ENCODE data around the gene IAPP.

DNA sequence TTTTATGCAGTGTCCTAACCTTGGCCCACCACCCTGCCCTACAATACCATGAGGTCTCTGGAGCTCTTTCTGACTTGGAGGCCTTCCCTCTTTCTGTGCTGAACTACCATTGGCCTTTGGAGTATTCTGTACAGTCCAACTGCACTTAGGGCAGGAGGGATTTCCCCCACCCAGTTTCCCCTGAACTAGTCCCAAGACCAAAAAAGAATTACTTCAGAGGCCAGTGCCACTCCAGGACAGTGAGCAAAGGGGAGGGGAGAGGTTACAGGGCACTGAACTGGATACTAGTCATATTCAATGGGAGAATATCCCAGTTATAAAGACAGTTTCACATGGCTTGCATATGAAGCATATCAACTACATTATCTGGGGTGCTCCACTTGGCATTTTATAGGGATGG lies 44.1 kb upstream of the IAPP start:
- TF ChIP-seq, protein P1, sequence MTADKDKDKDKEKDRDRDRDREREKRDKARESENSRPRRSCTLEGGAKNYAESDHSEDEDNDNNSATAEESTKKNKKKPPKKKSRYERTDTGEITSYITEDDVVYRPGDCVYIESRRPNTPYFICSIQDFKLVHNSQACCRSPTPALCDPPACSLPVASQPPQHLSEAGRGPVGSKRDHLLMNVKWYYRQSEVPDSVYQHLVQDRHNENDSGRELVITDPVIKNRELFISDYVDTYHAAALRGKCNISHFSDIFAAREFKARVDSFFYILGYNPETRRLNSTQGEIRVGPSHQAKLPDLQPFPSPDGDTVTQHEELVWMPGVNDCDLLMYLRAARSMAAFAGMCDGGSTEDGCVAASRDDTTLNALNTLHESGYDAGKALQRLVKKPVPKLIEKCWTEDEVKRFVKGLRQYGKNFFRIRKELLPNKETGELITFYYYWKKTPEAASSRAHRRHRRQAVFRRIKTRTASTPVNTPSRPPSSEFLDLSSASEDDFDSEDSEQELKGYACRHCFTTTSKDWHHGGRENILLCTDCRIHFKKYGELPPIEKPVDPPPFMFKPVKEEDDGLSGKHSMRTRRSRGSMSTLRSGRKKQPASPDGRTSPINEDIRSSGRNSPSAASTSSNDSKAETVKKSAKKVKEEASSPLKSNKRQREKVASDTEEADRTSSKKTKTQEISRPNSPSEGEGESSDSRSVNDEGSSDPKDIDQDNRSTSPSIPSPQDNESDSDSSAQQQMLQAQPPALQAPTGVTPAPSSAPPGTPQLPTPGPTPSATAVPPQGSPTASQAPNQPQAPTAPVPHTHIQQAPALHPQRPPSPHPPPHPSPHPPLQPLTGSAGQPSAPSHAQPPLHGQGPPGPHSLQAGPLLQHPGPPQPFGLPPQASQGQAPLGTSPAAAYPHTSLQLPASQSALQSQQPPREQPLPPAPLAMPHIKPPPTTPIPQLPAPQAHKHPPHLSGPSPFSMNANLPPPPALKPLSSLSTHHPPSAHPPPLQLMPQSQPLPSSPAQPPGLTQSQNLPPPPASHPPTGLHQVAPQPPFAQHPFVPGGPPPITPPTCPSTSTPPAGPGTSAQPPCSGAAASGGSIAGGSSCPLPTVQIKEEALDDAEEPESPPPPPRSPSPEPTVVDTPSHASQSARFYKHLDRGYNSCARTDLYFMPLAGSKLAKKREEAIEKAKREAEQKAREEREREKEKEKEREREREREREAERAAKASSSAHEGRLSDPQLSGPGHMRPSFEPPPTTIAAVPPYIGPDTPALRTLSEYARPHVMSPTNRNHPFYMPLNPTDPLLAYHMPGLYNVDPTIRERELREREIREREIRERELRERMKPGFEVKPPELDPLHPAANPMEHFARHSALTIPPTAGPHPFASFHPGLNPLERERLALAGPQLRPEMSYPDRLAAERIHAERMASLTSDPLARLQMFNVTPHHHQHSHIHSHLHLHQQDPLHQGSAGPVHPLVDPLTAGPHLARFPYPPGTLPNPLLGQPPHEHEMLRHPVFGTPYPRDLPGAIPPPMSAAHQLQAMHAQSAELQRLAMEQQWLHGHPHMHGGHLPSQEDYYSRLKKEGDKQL (CRISPR knock-in tag; IDR thresholded peaks at IDR 0.05; ENCODE audit: borderline replicate concordance) = no peak
- TF ChIP-seq, protein P2, sequence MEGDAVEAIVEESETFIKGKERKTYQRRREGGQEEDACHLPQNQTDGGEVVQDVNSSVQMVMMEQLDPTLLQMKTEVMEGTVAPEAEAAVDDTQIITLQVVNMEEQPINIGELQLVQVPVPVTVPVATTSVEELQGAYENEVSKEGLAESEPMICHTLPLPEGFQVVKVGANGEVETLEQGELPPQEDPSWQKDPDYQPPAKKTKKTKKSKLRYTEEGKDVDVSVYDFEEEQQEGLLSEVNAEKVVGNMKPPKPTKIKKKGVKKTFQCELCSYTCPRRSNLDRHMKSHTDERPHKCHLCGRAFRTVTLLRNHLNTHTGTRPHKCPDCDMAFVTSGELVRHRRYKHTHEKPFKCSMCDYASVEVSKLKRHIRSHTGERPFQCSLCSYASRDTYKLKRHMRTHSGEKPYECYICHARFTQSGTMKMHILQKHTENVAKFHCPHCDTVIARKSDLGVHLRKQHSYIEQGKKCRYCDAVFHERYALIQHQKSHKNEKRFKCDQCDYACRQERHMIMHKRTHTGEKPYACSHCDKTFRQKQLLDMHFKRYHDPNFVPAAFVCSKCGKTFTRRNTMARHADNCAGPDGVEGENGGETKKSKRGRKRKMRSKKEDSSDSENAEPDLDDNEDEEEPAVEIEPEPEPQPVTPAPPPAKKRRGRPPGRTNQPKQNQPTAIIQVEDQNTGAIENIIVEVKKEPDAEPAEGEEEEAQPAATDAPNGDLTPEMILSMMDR (IDR thresholded peaks at IDR 0.05 in 2 of 3, conservative IDR thresholded peaks at IDR 0.05 in 1 of 3; ENCODE audit: insufficient read depth in 2 of 3, low read depth in 1 of 3, low read length in 3 of 3) = no peak
- TF ChIP-seq, protein P3, sequence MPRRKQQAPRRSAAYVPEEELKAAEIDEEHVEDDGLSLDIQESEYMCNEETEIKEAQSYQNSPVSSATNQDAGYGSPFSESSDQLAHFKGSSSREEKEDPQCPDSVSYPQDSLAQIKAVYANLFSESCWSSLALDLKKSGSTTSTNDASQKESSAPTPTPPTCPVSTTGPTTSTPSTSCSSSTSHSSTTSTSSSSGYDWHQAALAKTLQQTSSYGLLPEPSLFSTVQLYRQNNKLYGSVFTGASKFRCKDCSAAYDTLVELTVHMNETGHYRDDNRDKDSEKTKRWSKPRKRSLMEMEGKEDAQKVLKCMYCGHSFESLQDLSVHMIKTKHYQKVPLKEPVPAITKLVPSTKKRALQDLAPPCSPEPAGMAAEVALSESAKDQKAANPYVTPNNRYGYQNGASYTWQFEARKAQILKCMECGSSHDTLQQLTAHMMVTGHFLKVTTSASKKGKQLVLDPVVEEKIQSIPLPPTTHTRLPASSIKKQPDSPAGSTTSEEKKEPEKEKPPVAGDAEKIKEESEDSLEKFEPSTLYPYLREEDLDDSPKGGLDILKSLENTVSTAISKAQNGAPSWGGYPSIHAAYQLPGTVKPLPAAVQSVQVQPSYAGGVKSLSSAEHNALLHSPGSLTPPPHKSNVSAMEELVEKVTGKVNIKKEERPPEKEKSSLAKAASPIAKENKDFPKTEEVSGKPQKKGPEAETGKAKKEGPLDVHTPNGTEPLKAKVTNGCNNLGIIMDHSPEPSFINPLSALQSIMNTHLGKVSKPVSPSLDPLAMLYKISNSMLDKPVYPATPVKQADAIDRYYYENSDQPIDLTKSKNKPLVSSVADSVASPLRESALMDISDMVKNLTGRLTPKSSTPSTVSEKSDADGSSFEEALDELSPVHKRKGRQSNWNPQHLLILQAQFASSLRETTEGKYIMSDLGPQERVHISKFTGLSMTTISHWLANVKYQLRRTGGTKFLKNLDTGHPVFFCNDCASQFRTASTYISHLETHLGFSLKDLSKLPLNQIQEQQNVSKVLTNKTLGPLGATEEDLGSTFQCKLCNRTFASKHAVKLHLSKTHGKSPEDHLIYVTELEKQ (CRISPR knock-in tag; IDR thresholded peaks at IDR 0.05) = no peak
- TF ChIP-seq EGR1 (conservative IDR thresholded peaks at IDR 0.05) (no peak), BRCA1 (IDR thresholded peaks at IDR 0.05) (no peak), BRCA1 (CRISPR knock-in tag; IDR thresholded peaks at IDR 0.05) (no peak)
